ENCODE measurements around the gene CPVL. TPM values are rescaled to one million over a fixed set of nuclear protein-coding genes. Genes with fewer than 3 reads are reported as not detected.

The CPVL gene
- total and polyA plus RNA-seq, 8 donors = 6.8 to 40.8 (median 11.2) TPM

DNA sequence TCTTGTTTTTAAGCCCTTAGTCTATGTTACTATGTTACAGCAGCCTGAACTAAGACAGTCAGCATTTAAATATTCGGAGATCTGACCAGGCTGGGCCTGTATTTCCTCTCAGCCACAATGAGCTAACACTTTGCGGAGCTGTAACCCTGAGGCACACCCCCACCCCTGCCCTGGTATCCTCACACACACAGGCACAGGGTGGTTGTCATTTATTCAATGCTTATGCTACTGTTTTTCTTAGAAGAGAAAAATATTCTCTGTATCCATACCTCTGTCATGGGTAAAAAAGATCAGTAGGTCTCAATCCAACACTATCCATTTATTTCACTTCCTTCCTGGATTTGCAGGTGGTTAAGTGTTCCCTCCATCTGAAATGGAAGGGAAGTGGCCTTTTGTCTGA lies 107.9 kb downstream of the CPVL start:
- no peaks in the 10 kb centered on the region for H3K9me3 ChIP-seq
- TF ChIP-seq, protein P1, sequence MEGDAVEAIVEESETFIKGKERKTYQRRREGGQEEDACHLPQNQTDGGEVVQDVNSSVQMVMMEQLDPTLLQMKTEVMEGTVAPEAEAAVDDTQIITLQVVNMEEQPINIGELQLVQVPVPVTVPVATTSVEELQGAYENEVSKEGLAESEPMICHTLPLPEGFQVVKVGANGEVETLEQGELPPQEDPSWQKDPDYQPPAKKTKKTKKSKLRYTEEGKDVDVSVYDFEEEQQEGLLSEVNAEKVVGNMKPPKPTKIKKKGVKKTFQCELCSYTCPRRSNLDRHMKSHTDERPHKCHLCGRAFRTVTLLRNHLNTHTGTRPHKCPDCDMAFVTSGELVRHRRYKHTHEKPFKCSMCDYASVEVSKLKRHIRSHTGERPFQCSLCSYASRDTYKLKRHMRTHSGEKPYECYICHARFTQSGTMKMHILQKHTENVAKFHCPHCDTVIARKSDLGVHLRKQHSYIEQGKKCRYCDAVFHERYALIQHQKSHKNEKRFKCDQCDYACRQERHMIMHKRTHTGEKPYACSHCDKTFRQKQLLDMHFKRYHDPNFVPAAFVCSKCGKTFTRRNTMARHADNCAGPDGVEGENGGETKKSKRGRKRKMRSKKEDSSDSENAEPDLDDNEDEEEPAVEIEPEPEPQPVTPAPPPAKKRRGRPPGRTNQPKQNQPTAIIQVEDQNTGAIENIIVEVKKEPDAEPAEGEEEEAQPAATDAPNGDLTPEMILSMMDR (IDR thresholded peaks at IDR 0.05) = no peak
- DNase-seq (no peak), ATAC-seq (peak; percentile 27)
- H3K27ac ChIP-seq = no peak overlapping the region
- H3K27me3 ChIP-seq = no peaks in the 10 kb centered on the region
- no peak overlapping the region for H3K4me3 ChIP-seq
- H3K36me3 ChIP-seq = no peaks in the 10 kb centered on the region
- intact Hi-C loops (cut with DNase I) = no loop called here
- H3K4me1 ChIP-seq = no peaks in the 10 kb centered on the region

DNA sequence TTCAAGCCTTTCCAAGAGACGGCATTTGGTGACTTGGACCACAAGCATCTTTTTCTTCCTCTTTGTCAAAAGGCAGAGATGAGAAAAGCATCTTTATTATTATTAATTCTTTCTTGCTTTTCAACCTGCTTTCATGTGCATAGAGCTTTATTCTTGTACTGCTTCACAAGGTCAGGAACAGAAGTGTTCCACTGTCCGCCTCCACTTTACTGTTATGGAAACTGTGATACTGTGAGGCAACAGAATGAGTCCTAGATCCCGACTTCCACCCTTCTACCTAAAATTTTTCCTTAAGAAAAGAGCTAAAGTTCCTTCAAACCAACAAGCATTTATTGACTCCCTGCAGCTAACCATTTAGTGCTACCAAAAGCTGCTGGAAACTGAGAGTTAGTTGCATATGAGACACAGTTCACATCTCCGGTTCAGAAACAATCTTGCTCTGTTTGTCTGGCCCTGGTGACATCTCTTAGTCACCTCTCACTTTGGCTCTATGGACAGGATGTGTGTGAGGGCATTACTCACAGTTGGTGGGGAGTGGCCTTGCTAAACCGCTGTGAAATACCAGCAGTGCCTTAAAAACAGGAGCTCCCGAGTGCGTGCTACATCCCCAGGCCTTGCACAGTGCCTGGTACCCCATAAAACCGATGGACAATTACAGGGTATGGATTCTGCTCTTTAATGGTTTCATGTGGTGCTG lies 111.1 kb downstream of the CPVL start:
- Histone ChIP-seq H3K4me3 (no peak overlapping the region), H3K27ac (no peak overlapping the region), H3K9me3 (no peaks in the 10 kb centered on the region), H3K27me3 (no peaks in the 10 kb centered on the region), H3K4me1 (no peaks in the 10 kb centered on the region), H3K36me3 (no peaks in the 10 kb centered on the region)
- TF ChIP-seq, protein P1 (IDR thresholded peaks at IDR 0.05) = no peak
- intact Hi-C loops (cut with DNase I) = no loop called here
- ATAC-seq (peak; percentile 50), DNase-seq (no peak)

GRCh38 chr7:29033584-29033983 lies 112.8 kb downstream of the CPVL start:
- no peaks in the 10 kb centered on the region for H3K36me3 ChIP-seq
- intact Hi-C loops (cut with DNase I) = no loop called here
- DNase-seq (no peak), ATAC-seq (peak; percentile 33)
- no peak overlapping the region for H3K4me3 ChIP-seq
- no peaks in the 10 kb centered on the region for H3K27me3 ChIP-seq
- H3K27ac ChIP-seq = no peak overlapping the region
- no peaks in the 10 kb centered on the region for H3K4me1 ChIP-seq
- TF ChIP-seq, protein P1 (IDR thresholded peaks at IDR 0.05) = no peak
- H3K9me3 ChIP-seq = no peaks in the 10 kb centered on the region

- Histone ChIP-seq H3K27ac (no peak overlapping the region), H3K9me3 (peaks cover 0 to 10% of the 10 kb centered on the region in 2 donors), H3K36me3 (no peaks in the 10 kb centered on the region), H3K4me1 (no peaks in the 10 kb centered on the region), H3K27me3 (no peaks in the 10 kb centered on the region), H3K4me3 (no peak overlapping the region)
- DNase-seq (no peak), ATAC-seq (no peak)
- TF ChIP-seq, protein P1 (IDR thresholded peaks at IDR 0.05) = no peak
- intact Hi-C loops (cut with DNase I) = no loop called here
Measured at GRCh38 chr7:29032146-29032545, 114.2 kb downstream of the CPVL start.

GRCh38 chr7:29030781-29031275 lies 115.5 kb downstream of the CPVL start:
- no peak for ATAC-seq
- Histone ChIP-seq H3K27ac (no peak overlapping the region), H3K36me3 (no peaks in the 10 kb centered on the region), H3K9me3 (peaks cover 0 to 23% of the 10 kb centered on the region in 2 donors), H3K4me3 (no peak overlapping the region), H3K27me3 (no peaks in the 10 kb centered on the region), H3K4me1 (no peaks in the 10 kb centered on the region)
- intact Hi-C loops (cut with DNase I) = no loop called here
- TF ChIP-seq, protein P1 (IDR thresholded peaks at IDR 0.05) = no peak
- DNase-seq = no peak

Measured in left lung (tissue), 10 donors.